Choroid plexus epithelial cell (primary cell): ENCODE measurements around the gene BRICD5.

Experiments
- DNase-seq: peaks from one replicate; pipeline ENCODE4 v3.0.0-alpha.2; 2010; ENCODE audit warnings: low read depth
- H3K4me3 ChIP-seq: 2 replicates; pipeline ENCODE4 v1.5.1; 2011; ENCODE audit warnings: low read depth, mild to moderate bottlenecking, control low read depth, low read length, moderate library complexity
- CTCF ChIP-seq: conservative IDR thresholded peaks from 2 replicates; pipeline ENCODE4 v1.5.1; 2011; ENCODE audit warnings: low read depth, mild to moderate bottlenecking, control low read depth, inconsistent platforms, low read length, moderate library complexity

The BRICD5 gene

GRCh38 chr16:2251296-2252111 is 40.8 kb upstream of the BRICD5 start, which contains the start of gene ECI1:
ECI1 (minus strand) TSS chr16:2251587; CDS start chr16:2251566, 21 bp downstream.
- peak within 1 kb of the TSS; percentile 75 for H3K4me3 ChIP-seq
- peak; percentile 93 for DNase-seq
- TF ChIP-seq CTCF, result peak; percentile 62

DNA sequence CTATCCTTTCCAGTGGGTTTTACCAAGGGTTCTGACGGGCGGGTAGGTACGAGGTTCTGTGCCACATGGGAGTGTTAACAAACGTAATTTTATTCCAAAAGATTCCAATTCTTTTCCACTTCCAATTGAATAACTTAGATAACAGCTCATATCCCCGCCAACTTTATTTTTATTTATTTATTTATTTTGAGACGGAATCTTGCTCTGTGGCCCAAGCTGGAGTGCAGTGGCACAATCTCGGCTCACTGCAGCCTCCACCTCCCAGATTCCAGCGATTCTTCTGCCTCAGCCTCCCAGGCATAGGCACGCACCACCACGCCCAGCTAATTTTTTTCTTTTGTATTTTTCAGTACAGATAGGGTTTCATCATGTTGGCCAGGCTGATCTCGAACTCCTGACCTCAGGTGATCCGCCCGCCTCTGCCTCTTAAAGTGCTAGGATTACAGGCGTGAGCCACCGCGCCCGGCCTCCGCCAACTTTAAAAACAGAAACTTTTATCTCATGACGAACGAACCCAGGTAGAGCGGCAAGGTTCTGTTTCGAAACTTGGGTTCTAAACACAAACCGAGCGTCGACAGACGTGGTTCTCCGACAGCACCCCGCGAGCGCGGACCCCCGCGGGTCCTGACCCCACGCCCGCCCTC is 40.1 kb upstream of the BRICD5 start:
- DNase-seq, result peak; percentile 34
- H3K4me3 ChIP-seq, result peak overlapping the region; percentile 75
- no peak for TF ChIP-seq CTCF

DNA sequence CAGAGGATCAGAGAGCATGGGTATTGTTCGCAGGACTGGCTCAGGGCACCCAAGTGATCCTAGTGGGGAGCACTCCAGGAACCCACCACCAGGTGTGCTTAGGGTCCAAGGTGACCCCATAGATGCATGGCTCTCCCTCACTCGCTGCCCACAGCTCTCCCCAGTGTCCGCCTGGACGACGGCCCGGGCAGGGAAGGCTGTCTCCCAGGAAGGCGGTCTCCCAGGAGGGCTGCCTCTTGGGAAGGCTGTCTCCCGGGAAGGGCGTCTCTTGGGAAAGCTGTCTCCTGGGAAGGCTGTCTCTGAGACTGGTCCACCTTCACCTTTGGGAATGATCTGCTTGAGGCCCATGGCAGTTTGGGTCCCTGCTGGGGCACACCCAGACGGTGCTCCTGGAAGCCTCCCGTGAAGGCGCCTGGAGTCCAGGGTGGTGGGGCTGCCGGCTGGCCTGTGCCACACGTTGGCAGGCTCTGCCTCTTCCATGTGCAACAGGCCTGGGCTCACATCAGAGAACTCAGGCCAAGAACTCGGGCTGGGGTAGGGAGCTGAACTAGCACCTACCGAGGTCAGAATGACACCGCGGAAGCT is 35.7 kb upstream of the BRICD5 start:
- H3K4me3 ChIP-seq, result no peak overlapping the region
- DNase-seq, result no peak
- no peak for TF ChIP-seq CTCF

DNA sequence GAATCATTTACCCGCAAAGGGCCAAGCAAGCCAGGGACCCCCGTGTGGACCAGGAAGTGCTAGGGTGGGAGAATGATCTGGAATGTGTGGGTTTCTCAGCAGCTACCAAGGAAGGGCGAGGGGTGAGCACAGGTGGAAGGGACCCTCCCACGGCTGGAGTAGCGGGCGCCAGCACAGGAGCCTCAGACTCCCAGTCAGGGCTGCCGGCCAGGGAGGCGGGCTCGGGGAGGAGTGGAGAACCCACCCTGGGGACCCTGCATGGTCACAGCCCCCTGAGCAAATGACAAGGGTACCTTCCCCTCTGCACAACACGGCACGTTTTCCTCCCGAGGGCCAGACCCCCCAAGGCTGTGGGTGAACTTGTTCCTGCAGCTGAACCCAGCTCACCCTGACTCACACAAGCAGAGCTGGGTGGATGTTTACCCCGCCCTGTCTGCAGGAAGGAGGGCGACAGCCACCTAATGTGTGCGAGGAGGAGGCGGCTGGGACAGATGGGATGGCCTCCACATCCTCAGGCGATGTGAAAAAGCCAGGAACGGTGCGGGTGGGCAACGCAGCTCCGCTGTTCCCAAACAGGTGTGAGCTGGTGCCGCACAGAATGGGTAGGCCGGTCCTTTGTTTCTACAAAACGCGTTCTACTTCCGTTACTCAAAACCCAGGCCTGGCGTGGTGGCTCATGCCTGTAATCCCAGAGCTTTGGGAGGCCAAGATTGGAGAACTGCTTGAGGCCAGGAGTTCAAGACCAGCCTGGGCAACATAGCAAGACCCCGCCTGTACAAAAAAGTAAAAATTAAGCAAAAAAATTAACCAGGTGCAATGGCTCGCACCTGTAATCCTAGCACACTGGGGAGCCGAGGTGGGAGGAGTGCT is 34.5 kb upstream of the BRICD5 start:
- TF ChIP-seq CTCF, result no peak
- no peak overlapping the region for H3K4me3 ChIP-seq
- DNase-seq, result no peak

DNA sequence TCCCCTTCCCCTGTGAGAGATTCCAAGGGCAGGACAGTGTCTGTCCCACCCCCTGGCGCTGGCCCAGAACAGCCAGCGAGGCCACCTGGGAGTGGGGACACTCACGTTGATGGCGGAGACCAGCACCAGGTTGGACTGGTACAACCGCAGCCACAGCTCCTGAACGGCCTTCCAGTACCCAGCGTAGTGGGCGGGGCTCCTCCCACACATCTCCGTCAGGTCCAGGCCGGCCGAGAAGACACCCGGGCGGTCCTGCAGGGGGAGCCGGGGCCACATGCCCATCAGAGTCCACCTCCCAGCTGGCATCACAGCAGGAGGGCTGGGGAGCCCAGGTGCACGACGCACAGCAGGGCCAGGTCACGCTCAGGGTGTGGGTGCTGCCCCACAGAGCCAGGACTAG is 33.6 kb upstream of the BRICD5 start:
- no peak for TF ChIP-seq CTCF

DNA sequence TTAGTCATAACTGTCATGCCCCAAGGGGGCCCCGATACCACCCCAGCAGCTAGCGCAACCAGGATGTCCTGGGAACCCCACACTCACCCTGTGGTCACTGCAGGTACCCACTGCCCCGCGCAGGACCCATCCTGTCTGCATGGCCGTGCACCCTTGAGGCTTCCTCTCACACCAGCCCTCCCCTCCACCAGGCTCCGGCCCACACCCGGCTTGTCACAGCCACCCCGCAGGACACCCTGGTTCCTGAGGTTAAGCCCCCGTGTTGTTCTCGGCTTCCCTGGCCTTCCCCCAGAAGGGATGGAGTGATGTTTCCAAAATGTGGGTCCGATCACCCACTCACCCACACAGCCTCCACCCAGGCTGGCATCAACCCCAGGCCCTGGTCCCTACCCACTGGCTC is 33.1 kb upstream of the BRICD5 start:
- DNase-seq, result no peak
- H3K4me3 ChIP-seq, result no peak overlapping the region
- TF ChIP-seq CTCF, result no peak

More for the DNA sequence above, 33.6 kb upstream of the BRICD5 start:
- no peak overlapping the region for H3K4me3 ChIP-seq
- DNase-seq, result no peak
